HEK293T (cell line): ENCODE measurements around the gene KRTAP4-6.

Experiments used
- BHLHE40 ChIP-seq: fragments of 450-650 bp; IDR thresholded peaks from 2 replicates; pipeline ENCODE4 v1.6.1; 2016; ENCODE audit warnings: mild to moderate bottlenecking, moderate library complexity, borderline replicate concordance
- CTBP1 ChIP-seq: fragments of 450-650 bp; IDR thresholded peaks from 2 replicates; pipeline ENCODE4 v1.6.1; 2016; ENCODE audit warnings: borderline replicate concordance
- ELF4 ChIP-seq: fragments of 450-650 bp; IDR thresholded peaks from 2 replicates; pipeline ENCODE4 v1.6.1; 2017; ENCODE audit warnings: antibody characterized with exemption
- FOXA1 ChIP-seq: fragments of 450-650 bp; IDR thresholded peaks from 2 replicates; pipeline ENCODE4 v1.6.1; 2016; ENCODE audit warnings: mild to moderate bottlenecking
- FOXK2 ChIP-seq: fragments of 450-650 bp; IDR thresholded peaks from 2 replicates; pipeline ENCODE4 v1.6.1; 2016; ENCODE audit warnings: mild to moderate bottlenecking
- FOXM1 ChIP-seq: fragments of 450-650 bp; IDR thresholded peaks from 2 replicates; pipeline ENCODE4 v1.6.1; 2017; ENCODE audit warnings: mild to moderate bottlenecking, borderline replicate concordance
- HDGF ChIP-seq: fragments of 450-650 bp; IDR thresholded peaks from 2 replicates; pipeline ENCODE4 v1.6.1; 2017; ENCODE audit warnings: antibody characterized with exemption, borderline replicate concordance
- L3MBTL2 ChIP-seq: fragments of 450-650 bp; conservative IDR thresholded peaks from 2 replicates; pipeline ENCODE4 v1.6.1; 2016; ENCODE audit warnings: mild to moderate bottlenecking
- LEF1 ChIP-seq: fragments of 450-650 bp; IDR thresholded peaks from 2 replicates; pipeline ENCODE4 v1.6.1; 2017; ENCODE audit warnings: mild to moderate bottlenecking, borderline replicate concordance
- NFRKB ChIP-seq: fragments of 450-650 bp; IDR thresholded peaks from 2 replicates; pipeline ENCODE4 v1.6.1; 2016; ENCODE audit warnings: mild to moderate bottlenecking, moderate library complexity
- SP1 ChIP-seq: fragments of 450-650 bp; IDR thresholded peaks from 2 replicates; pipeline ENCODE4 v1.6.1; 2017
- SUZ12 ChIP-seq: fragments of 450-650 bp; IDR thresholded peaks from 2 replicates; pipeline ENCODE4 v1.6.1; 2016; ENCODE audit warnings: mild to moderate bottlenecking
- ZNF384 ChIP-seq: fragments of 450-650 bp; IDR thresholded peaks from 2 replicates; pipeline ENCODE4 v1.6.1; 2016
- TF ChIP-seq, protein P1 (sequence below): fragments of 450-650 bp; IDR thresholded peaks from 2 replicates; pipeline ENCODE4 v1.6.1; 2016

DNA sequence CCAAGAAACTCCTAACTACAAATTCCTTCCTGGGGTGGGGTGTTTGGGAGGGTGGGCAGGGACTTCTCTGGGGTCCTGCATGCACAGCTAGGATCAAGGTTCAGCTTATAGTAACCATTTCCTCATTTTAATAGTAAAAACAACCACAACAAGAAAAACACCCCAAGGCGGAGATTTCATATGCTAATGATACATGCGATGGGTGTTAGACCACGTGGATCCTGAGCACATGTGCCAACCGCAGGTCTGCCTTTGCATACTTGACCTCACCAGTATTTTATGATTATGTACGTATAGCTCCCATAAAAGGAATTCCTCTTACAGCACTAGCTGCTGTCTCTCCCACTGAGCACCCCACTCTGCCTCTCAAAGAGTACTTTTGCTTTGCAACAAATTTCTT is 24.0 kb downstream of the KRTAP4-6 start:
- no peak for TF ChIP-seq BHLHE40
- TF ChIP-seq SUZ12, result no peak
- TF ChIP-seq, protein P1, sequence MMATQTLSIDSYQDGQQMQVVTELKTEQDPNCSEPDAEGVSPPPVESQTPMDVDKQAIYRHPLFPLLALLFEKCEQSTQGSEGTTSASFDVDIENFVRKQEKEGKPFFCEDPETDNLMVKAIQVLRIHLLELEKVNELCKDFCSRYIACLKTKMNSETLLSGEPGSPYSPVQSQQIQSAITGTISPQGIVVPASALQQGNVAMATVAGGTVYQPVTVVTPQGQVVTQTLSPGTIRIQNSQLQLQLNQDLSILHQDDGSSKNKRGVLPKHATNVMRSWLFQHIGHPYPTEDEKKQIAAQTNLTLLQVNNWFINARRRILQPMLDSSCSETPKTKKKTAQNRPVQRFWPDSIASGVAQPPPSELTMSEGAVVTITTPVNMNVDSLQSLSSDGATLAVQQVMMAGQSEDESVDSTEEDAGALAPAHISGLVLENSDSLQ, result no peak
- TF ChIP-seq SP1, result no peak
- TF ChIP-seq FOXM1, result no peak
- no peak for TF ChIP-seq L3MBTL2
- TF ChIP-seq CTBP1, result no peak
- TF ChIP-seq FOXK2, result no peak
- TF ChIP-seq ELF4, result no peak
- TF ChIP-seq ZNF384, result no peak
- TF ChIP-seq HDGF, result no peak
- TF ChIP-seq FOXA1, result no peak
- no peak for TF ChIP-seq LEF1
- TF ChIP-seq NFRKB, result no peak
